ENCODE results near the gene ESRRB.

ESRRB gene

GRCh38 chr14:76408877-76409276, 32.9 kb downstream of the ESRRB start:
- no peak for DNase-seq

- no peak for DNase-seq
These were observed 36.6 kb downstream of the ESRRB start for GRCh38 chr14:76412501-76412900.

DNA sequence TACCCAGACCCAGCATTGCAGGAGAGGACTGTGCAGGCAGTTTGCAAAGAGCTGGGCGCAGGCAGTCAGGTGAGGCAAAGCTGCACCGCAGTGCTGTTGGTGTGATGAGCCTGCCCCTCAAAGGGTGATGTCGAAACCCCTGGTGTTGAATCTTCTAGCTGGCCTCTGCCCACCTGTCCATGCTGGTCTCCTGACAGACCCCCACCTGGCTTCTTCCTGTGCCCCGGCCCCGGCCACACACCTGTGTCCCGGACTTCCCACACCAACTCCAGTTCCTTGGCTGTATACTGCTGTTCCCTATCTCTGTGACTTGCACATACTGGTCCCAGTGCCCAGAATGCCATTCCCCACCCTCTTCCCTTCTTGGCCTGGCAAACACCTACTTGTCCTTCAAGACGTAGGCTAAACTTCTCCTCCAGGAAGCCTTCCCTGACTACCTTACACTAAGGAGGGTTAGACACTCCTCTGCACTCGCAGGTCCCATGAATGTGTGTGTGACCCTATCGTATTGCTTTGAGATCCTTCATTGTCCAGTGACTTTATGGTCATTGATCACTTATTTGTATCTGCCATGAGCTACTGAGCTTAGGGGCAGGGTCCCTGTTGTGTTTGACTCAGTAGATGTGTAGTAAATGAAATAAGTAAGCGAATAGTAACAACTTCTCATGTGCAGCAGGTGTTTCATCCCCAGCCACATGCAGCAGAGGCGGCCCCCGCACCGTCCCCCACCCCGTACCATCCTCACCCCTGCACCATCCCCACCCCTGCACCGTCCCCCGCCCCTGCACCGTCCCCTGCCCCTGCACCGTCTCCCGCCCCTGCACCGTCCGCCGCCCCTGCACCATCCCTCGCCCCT, 37.4 kb downstream of the ESRRB start:
- DNase-seq = no peak

- DNase-seq = no peak
These were observed 38.1 kb downstream of the ESRRB start for GRCh38 chr14:76413962-76414600.

DNA sequence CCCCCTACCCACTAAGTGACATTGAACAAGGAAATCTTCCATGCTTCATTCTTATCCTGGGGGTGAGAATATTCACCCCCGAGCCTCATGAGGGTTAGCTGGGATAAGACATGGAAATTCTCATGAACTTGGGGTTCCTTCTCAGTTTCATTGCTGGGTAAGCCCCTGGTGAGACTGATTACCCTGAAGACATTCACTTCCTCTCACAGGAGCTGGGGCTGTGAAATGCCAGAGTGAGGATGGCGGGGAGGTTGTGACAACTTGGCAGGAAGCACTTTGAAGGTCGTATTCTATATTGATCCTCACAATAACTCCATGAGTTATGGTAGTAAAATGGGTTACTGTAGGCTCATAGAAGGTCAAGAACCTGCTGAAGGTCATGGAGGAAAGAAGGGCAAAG, 43.5 kb downstream of the ESRRB start:
- no peak for DNase-seq

DNA sequence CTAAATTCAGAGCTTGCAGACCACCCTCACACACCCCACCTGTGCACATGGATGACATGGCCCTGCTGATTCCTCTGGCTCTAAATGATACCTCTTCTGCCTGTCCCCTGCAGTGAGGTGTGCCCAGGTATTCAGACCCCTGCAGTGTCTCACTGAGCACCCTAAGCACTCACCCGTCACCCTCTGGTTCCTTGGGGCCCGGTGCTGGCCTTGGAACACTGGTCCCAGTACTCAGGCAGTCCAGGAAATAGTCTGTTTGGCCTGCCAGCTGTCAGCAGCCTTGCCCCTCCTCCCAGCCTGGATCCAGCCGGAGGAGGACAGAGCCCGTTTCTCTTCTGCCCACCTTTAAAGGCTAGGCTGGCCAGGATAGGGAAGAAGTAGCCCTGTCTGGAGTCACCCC, 44.9 kb downstream of the ESRRB start:
- no peak for DNase-seq

DNA sequence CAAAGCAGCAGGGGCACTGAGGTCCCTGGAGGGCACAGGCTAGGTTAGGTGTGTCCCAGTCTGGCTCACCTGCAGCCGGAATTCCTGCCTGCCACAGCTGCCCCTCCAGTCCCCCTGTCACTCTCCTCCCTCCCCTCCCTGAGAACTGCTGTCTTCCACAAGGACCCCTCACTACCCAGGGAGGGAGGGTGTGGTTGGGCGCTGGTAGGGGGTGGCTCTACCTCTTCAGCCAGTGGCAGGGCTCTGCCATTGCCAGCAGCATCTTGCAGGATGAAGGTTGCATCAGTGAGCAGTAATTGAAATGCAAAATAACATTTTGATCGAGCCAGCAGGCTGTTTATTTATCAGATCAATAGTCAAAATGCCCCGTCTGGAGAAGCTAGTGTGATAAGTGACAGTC, 45.7 kb downstream of the ESRRB start:
- no peak for DNase-seq

DNA sequence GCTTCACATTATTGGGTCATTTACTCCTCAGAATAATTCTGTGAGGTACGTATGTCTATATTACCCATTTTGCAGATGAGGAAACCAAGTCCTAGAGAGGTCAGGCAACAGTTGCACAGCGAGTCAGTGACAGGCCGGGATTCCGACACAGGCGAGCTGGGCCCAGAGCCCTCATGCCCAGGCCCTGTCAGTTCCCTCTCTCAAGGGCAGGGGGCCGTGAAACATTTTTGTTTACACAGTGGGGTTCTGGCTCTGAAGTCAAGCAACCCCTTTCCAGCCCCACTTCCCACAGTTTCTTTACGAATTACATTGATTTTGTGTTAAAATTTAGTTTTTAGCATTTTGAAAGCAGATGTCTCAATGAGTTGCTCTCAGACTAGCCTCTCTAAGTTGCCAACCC, 46.7 kb downstream of the ESRRB start:
- DNase-seq = no peak

- no peak for DNase-seq
These were observed 47.6 kb downstream of the ESRRB start for GRCh38 chr14:76423534-76423933.

GRCh38 chr14:76424359-76424758, 48.4 kb downstream of the ESRRB start:
- DNase-seq = no peak

GRCh38 chr14:76426161-76426696, 50.3 kb downstream of the ESRRB start:
- no peak for DNase-seq

DNA sequence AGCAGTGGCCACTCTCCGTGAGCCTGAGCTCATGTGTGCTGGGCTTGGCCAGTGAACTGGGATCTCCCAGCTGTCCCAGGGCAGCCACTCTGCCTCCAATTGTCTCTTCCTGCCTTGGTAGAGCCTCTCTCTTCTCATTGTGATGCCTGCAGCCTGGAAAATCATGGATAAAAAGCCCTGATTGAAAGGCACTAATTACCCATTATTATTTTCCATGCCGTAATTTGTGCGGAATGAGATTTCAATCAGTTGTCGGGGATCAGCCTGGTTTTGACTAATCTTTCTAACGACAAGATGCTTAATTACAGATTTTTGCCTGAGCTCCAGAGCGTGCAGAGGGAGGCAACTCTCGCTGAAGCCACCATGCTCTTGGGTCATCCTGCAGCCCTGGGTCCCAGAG, 52.7 kb downstream of the ESRRB start:
- DNase-seq = no peak

DNA sequence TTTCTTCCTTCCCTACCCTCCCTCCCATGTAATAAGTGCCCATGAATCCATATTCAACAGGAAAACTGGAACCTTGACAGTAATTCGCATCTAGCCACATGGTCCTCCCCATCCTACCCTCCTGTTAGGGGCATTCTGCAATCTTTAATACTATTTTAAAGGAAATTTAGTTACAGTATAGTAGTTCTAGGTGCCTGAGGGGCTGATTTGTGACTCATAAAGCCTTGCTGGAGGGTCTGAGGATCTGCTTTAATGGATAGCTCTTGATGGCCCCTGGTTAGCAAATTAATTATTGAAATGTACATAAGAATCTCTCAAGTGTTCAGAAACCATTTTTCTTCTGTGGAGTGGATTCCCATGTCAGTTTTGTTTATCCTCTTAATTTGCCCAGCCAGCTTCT, 54.1 kb downstream of the ESRRB start:
- DNase-seq = no peak

DNA sequence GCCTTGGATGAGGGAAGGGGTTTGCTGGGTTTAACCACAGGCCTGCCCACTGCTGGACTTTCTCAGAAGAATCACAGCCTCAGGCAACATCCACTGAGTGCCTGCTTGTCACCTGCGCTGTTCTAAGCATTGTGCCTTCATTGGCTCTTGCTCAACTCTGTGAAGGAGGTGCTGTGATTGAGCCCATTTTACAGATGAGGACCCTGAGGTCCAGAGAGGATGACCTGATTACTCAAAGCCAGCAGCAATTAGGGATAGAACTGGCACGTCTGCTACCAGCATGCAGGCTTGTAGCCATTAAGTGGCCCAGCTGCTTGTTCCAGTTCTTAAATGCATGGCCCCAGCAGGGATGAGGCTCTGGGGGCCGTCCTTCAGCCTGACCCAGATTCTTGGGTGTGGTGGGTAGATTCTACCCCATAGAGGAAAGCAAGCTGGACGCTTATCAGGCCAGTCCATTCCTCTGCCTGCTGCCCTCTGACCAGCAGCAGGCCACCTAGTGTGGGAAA, 54.6 kb downstream of the ESRRB start:
- no peak for DNase-seq

- no peak for DNase-seq
These were observed 55.6 kb downstream of the ESRRB start for GRCh38 chr14:76431538-76431937.

- no peak for DNase-seq
These were observed 57.2 kb downstream of the ESRRB start for GRCh38 chr14:76432827-76433752.

GRCh38 chr14:76434220-76434619, 58.3 kb downstream of the ESRRB start:
- no peak for DNase-seq

- no peak for DNase-seq
These were observed 63.4 kb downstream of the ESRRB start for GRCh38 chr14:76439237-76439775.

DNA sequence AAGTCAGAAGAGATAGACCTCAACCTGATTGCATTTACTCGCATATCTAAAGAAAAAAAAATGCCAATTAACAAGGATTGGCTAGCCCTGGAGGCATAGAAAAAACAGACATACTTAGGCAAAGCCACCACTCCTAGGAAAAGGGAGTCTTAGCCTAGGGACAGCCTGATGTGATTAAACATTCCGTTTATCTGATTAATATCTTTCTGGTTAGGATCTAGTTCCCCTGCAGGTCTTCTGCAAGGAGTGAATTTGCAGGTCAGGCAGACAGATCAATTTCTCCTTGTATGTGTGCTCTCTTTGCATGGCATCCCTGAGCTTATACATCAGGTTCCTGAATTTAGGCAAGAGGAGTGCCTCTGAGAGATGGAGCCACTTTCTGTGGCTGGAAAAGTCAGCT, 70.5 kb downstream of the ESRRB start:
- no peak for DNase-seq

GRCh38 chr14:76446921-76447320, 71.0 kb downstream of the ESRRB start:
- DNase-seq = no peak

DNA sequence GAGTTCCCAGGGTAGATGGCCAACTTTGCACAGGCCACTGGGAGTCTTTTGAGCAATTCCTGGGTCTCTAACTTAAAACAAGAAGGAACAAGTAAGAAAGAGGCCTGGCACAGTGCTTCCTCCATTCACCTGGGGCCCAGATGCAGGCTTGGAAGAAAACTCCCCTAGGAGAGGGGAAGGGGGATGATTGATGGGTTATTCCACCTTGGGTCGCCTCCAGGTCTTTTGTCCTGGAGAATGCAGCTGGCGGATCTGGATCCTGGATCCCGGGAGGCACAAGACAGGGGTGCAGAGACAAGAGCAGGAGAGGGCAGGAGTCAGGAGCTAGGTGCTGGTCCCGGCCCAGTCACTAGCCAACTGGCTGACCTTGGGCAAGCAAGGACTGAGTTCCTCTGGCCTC, 74.5 kb downstream of the ESRRB start:
- no peak for DNase-seq

DNA sequence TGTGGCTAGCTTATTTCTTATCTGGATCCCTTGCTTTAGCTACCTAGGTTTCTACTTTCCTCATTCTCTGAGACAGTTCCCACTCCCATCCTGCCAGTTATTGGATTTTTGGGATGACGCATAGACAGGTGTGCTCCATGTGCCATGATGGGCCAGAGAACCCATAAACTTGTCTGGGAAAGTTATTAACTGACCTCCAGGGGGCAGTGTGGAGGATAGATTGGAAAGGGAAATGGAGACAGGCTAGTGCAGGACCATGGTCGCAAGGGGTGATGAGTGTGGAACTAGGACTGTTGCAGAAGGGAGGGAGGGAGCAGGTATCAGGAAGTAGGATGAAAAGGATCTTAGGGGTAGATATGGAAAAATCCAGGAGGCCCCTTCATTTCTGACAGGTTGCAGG, 80.3 kb downstream of the ESRRB start:
- peak in 1 of 2 experiments; percentile 40 for DNase-seq
